ENCODE results near the gene LRG1.
"Not testable (repeated sequence)": the region's sequence is repeated elsewhere in the genome, so short reads cannot be mapped to it uniquely, and the experiment has no call there.

Gene LRG1

DNA sequence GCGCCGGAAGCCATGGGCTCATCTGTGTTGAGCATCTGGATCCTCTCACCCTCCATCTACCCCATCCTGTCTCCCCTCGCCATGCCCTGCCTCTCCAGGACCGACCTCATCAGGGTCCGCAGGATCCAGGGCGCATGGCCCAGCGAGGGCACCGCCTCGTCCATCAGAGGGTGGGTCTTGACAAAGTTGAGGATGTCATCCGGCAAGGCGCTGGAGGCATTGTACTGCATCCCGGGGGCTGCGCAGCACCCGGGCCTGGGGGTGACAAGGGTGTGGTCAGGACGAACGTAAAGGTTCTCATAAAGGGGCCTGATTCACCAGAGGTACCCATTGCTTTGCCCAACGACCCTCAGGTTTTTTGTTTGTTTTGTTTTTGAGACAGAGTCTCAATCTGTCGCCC is 10.2 kb upstream of the LRG1 start:
- no peak for DNase-seq

GRCh38 chr19:4548238-4548584 is 8.4 kb upstream of the LRG1 start:
- no peak for DNase-seq

- no peak for DNase-seq
Measured at GRCh38 chr19:4547303-4548237, 7.7 kb upstream of the LRG1 start.

- DNase-seq, result no peak
Measured at GRCh38 chr19:4543842-4544647, 4.2 kb upstream of the LRG1 start.

- no peak for DNase-seq
Measured at GRCh38 chr19:4542896-4543841, 3.3 kb upstream of the LRG1 start.

GRCh38 chr19:4541806-4542145 is 1.9 kb upstream of the LRG1 start:
- DNase-seq, result not testable (repeated sequence)

DNA sequence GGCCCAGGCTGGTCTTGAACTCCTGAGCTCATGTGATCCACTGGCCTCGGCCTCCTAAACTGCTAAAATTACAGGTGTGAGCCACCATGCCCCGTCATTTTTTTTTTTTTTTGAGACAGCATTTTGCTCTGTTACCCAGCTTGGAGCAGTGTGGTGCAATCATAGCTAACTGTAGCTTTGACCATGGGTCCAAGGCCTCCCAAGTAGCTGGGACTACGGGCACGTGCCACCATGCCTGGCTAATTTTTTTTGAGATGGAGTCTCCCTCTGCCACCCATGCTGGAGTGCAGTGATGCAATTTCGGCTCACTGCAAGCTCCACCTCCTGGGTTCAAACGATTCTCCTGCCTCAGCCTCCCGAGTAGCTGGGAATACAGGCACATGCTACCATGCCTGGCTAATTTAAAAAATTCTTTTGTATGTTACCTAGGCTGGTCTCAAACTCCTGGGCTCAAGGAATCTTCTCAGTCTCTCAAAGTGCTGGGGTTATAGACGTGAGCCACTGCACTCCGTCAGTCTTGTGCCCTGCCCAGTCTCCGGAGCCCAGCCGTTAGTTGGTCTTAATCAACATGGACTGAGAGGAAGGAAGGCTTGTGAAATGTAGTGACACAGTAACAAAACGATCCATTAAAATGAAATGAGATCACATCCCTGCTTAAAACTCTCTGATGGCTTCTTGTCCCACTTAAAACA is 1.4 kb upstream of the LRG1 start:
- DNase-seq, result no peak

DNA sequence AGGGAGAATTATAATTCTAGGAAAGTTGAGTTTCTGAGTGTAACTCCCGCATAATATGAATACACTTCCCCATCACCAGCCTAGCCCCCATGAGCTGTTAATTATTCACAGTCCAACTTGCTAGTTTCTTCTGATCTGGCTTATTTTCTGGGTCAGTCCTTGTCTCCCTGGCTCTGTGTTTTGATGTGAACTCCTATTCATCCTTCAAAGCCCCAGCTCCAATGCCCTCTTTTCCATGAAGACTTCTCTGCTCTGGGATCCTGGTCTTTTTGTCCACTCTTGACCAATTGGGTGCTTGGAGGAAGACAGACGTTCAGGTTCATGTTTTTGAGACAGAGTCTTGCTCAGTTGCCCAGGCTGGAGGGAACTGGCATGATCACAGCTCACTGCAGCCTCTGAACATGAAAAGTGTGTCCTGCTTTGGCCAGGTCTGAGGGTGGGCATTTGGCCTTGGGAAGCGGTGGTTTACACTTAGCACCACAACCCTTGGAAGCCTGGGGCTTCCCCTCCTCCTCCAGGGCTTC is 605 bp downstream of the LRG1 start:
- DNase-seq, result no peak

GRCh38 chr19:4538601-4538954 is 1.3 kb downstream of the LRG1 start:
- no peak for DNase-seq

GRCh38 chr19:4537953-4538600 is 1.8 kb downstream of the LRG1 start:
- DNase-seq, result no peak

DNA sequence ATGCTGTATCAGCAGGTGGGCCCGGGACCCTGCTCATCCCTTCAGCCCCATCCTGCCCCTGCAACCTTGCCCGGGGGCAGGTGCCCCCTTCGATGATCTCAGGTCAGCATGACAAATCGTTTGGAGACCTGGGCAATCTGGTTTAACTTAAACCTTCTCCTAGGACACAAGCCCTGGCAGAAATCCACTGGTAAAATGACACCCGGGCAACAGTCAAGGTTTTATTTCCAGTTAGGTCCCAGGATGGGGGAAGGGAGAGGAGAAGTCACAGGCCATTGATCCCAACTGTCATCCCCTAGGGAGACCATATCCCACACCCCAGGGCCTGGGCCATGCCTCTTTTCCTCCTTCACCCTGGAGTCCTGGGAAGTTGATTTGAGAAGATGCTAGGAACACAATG is 3.0 kb downstream of the LRG1 start:
- no peak for DNase-seq

DNA sequence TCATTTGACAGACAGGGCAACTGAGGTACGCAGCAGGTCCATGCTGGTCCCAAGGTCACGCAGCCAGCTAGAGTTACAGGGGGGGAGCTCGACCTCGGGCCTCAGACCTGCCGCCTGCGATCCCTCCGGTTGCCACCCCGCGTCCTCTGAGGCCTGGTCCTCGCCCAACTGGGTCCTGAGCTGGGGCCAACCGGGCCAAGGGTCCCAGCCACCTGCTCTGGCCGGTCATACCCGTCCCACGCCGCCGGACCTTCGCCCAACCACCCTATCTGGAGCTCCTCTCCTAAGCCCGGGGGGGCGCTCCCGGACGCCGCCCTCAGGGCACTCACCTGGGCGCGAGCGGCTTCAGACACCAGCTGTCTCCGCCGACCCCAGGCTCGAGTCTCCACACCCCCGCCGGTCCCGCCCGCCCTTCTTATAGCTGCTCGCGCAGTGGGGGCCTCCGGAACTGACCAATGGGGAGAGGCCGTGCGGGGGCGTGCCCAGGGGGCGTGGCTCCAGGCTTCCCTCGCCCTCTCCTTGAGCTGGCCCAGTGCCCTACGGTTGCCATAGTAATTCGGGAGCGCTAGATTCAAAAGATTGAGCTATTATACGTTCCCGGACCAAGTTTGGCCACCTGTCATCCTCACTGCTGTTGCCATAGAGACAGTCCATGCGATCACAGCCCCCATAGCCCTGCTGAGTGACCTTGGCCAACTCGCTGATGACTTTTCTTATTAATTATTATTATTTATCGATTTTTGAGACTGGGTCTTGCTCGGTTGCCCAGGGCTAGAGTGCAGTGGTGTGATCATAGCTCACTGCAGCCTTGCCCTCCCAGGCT is 4.8 kb downstream of the LRG1 start, which contains the start of gene PLIN5:
Gene PLIN5 (minus strand): TSS at position 389 of the 823 bp plus-strand sequence. CDS start 1,150 bp downstream, outside the sequence.
- DNase-seq, result peak; percentile 53

DNA sequence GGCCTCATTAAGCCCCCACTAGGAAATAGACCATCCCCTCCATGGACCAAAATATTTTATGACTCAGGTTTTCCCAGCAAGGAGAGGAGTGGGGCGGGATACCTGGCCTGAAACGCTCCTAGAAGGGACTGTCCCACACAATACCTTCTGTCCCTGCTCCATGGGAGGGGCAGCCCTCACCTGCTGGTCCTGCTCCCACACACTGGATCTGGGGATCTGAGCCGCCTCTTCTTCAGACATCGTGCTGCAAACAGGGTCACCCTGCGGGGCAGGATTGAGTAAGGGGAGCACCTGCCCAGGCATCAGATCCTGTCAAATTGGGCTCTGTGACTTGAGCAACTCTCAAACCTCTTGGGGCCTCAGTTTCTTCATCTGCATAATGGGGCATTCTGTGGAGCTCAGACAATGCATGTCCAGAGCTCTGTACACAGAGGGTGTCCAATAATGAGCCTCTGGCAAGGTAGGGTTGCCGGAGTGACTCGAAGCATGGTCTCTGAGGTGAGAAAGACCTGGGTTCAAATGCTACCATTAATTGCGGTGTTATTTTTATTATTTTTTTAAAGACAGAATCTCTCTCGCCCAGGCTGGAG is 5.9 kb downstream of the LRG1 start:
- DNase-seq, result no peak

DNA sequence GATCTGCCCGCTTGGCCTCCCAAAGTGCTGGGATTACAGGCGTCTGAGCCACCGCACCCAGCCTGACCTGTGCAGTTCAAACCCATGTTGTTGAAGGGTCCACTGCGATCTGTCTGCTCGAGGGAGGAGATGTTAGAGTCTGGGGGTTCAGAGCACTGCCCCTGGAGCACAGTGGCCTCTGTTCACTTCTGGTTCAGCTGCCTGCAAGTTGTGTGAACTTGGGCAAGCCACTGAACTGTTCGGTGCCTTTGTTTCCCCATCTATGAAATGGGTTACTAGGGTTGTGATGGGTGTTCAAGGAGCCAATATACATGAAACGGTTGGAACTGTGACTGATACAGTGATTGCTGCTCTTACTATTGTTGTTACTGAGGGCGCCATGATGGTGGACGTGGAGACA is 6.5 kb downstream of the LRG1 start:
- DNase-seq, result no peak

DNA sequence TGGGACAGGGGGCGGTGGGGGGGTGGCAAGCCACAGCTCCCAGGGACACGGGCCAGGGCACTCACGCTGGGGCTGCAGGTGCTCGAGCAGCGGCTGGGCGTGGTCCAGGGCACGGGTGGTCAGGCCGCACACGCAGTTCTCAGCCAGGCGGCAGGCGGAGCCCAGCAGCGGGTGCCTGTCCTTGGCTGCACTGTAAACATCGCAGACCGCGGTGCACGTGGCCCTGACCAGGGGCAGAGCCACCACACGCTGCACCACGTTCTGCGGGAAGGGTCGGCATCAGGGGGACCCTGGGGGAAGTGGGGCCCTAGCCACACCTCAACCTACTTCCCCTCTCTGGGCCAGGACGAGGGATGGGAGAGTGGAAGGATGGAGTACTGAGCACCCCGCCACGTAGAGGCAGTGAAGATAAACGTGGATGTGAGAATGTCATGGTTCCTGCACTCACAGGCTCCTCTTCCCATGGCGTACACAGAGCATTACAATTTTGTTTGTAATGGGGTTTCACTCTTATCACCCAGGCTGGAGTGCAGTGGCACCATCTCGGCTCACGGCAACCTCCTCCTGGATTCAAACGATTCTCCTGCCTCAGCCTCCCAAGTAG is 8.2 kb downstream of the LRG1 start:
- DNase-seq, result no peak

- DNase-seq, result no peak
Measured at GRCh38 chr19:4529924-4530522, 9.8 kb downstream of the LRG1 start.

- no peak for DNase-seq
Measured at GRCh38 chr19:4528843-4529242, 11.0 kb downstream of the LRG1 start.

GRCh38 chr19:4527377-4527776 is 12.5 kb downstream of the LRG1 start:
- not testable (repeated sequence) for DNase-seq

DNA sequence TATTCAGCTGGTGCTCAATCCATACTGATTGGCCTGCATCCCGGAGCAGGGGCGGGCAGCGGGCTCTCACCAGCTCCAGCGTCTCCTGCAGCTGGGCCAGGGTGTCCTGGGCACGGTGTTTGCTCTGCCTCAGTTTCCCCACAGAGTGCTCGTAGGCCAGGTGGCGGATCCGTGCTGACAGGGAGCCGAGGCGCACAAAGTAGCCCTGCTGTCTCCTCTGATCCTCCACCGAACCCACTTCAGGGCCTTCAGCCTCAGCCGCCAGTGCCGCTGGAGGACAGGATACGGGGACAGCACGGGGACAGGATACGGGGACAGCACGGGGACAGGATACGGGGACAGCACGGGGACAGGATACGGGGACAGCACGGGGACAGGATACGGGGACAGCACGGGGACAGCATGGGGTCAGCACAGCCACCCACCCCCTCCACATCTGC is 14.3 kb downstream of the LRG1 start:
- DNase-seq, result no peak
